ENCODE data around the gene PTBP3.
A peak's percentile ranks its signal among the peaks of the same experiment; 100 is the strongest.

Gene PTBP3

DNA sequence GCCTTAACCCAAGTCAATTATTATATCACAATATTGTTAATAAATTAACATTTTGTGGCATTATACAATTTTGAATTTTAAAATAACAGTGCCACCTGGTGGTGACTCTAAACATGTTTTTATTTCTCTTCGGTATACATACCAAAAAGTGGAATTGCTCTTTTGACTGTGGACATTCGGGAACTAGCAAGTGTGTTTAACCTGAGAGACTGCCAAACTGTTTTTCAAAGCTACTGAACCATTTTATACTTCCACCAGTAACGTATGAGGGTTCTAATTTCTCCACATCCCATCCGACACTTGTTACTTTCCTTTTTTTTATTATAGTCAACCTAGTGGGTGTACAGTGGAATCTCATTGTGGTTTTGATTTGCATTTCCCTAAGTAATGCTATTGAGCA lies 28.2 kb upstream of the PTBP3 start:
- no peak for DNase-seq

DNA sequence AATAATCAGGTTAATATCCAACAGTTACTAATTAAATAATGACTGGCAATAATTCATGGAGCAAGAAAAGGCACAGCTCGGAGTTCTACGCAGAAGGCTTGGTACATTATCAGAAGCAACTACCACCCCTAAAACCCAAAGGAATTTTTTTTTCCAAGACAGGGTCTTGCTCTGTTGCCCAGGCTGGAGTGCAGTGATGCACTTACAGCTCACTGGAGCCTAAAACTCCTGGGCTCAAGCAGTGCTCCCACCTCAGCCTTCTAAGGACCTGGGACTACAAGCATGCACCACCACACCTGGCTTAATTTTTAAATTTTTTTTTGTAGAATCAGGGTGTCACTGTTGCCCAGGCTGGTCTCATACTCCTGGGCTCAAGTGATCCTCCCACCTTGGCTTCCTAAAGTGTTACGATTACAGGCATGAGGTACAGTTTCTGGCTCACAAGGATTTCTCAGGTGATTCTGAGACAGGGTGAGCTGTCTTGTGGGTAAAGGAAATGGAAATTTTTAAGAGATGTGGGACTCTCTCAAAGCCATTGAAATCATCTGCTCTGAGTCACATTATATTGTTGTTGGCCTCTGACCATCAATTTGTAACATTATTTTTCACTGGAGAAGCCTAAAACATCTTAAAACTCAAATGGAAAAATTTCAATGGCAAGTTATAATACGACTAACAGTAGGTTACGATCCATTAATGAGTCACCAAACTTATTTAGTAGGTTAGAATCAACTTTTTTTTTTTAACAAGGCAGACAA lies 26.8 kb upstream of the PTBP3 start:
- no peak for DNase-seq

DNA sequence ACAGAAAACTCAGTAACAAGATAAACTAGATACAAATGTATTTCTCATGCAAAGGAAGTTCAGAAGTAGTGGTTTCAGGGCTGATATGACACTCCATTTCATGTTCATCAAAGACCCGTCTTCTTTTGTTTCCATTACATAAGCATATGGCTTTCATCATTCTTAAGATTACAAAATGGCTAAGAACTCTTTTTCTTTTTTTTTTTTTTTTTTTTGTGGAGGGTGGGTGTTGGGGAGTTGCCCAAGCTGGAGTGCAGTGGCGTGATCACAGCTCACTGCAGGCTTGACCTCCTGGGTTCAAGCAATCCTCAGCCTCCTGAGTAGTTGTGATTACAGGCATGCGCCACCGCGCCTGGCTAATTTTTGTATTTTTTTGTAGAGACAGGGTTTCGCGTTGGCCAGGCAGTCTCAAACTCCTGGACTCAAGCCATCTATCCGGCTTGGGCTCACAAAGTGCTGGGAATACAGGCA lies 22.0 kb upstream of the PTBP3 start:
- DNase-seq: no peak

DNA sequence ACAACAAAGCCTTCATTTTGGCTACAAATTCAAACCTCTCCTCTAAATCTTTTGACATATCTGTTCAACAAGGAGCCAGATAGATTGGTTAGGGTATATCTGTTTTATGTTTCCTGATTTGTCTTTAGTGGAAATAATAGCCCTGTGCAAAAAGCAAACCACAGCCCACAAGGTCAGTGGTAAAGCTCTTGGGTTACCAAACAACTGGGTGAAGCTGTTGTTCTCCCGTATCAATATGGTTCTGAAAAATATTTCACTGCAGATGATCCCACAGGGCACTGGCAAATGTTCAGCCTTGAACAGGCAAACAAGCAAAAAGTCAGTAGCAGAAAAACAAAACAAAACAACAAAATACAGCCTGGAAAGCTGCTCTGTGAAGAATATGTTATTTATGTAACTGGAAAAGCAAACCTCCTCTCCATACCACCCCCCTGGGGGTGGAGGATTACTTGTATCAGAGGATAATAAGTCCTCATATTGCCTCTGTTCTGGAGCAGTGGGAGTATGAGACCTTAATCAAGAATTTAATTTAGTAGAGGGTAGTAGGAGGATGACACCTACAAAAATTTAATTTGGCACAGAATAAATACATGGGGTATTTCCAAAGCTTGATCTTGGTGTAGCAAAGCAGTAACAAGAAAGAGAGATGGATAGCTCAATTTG lies 20.8 kb upstream of the PTBP3 start:
- no peak for DNase-seq

DNA sequence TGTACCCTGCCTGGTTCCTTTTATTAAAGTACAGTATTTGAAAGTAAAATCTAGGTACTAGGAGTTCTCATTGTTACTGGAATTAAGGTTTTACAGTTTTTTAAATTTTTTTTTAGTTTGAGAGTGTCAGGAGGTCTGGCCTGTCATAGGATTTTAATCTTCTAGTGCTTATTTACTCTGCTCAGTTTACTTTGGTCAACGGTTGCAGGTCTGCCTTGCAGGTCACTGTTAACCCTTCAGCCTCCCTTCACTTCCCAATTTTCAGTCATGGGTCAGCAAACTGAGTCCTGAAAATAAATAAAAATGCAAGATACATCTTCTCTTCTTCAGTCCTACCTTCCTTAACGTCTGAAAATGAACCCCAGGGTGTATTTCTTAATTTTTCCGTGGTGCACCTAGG lies 18.8 kb upstream of the PTBP3 start:
- DNase-seq: no peak

DNA sequence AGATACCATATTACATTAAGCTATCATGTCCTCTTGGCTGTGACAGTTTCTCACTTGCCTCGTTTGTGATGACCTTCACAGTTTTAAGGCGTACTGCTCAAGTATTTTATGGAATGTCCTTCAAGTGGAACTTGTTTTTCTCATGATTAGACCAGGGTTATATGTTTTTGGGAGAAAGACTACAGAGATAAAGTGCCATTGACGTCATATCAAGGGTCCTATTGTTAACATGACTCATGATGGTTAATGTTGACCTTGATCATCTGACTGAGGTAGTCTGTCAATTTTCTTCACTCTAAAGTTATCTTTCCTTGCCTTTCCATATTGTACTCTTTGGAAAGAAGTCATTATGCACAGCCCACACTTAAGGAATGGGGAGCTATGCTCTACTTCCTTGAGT lies 17.8 kb upstream of the PTBP3 start:
- DNase-seq: no peak

DNA sequence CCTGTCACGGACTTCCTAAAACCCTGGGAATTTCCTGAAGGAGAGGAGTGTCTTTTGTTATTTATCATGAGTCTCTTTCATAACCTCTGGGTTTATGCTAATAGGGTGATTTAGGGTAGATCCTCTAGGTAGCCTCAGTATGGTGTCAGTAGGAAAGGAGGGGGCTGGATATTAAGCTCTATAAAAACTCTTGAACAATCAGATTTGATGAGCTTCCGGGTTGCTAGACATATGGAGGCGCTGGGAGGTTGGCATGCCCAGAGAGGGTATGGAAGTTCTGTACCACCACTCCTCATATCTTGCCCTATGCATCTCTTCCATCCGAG lies 15.6 kb upstream of the PTBP3 start:
- no peak for DNase-seq

DNA sequence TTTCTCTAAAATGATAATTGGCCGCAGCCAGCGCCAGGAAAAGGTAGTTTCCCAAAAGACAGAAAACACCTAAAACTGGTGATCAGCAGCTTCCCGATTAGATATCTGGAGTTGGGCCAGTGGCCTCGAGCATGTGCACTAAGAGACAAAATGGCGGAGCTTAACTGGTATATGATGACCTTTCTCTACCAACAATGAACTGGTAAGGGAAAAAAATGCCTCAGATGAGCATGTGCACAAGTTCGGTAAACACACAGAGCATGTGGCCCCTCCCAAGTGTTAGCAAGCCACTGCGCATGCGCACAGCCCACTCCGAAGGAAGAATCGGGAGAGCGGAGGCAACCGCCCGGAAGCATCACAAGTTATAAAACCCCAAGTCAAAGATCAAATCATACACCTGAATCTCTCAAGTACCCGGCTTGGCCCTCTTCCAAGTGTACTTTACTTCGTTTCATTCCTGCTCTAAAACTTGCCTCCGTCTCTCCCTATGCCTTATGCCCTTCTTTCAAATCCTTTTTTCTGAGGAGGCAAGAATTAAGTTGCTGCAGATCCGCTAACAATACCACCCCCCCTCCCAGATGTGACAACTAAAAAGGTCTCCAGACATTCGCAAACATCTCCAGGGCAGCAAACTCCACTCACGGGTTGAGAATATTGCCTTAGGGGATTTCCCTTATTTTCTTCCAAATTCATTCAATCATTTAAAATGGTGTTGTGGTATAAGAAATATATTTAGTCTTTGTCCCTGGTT lies 15.0 kb upstream of the PTBP3 start:
- DNase-seq: peak in 55 of 56 donors; percentile 1 to 88 (median 63)

DNA sequence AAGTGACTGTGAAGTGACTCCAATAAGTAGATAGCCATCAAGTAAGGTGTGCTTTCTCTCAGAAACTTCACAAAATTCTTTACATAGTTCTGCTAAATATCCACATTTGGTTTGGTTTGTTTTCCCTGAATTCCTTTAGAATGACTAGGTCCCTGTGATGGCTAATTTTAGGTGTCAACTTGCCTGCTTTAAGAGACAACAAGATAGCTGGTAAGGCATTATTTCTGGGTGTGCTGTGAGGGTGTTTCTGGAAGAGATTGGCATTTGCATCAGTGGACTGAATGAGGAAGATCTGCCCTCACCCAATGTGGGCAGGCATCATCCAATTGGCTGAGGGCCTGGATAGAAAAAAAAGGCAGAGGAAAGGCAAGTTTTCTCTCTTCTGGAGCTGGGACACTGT lies 8.3 kb upstream of the PTBP3 start:
- DNase-seq: no peak

DNA sequence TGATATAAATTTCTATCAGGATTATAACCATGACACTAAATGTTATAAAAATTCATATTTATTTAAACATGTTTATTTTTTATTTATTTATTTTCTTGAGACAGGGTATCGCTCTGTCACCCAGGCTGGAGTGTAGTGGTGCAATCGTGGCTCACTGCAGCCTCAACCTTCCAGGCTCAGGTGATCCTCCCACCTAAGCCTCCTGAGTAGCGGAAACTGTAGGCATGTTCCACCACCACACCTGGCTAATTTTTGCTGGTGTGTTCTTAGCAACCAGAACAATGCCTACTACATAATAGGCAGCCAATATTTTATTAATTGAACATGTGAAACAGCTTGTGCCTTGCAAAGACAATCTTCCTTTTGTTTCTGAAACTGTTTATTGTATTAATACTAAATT lies 6.5 kb upstream of the PTBP3 start:
- peak in 7 of 56 donors; percentile 2 to 14 (median 8) for DNase-seq

DNA sequence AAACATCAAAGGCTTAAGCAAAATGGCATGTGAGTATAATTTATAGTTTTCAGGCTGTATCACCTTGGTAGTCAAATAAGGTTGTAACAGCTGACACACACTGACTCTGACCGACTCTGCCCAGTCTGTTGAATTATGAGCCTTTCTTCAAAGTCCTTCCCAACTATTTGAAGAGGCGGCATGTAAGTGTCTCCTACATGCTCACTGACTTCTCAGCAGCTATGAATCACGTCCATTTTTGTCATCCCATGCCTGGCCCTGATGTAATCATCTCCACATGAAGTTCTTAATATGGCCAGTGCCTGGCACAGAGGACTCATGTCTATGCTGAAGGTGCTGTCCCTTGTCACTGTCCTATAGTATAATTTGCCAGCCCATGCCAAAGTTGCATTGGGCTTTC lies 5.1 kb upstream of the PTBP3 start:
- DNase-seq: no peak

DNA sequence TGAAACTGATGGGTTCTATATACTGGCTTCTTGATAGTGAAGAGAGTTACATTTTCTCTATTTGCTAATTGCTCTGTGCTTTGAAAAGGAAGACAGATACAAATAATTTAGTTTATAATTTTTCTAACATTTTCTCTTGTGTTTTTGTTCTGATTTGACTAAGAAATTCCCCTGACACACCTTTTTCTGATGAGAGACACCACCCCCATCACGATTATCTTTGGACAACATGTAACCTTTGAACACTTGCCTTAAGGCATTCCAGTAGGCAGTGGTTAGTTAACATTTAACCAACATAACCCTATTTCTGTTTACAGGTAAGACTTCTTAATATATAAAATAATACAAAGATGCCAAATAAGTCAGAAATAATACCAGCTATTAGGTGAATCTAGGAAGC lies 4.1 kb upstream of the PTBP3 start:
- DNase-seq: no peak

DNA sequence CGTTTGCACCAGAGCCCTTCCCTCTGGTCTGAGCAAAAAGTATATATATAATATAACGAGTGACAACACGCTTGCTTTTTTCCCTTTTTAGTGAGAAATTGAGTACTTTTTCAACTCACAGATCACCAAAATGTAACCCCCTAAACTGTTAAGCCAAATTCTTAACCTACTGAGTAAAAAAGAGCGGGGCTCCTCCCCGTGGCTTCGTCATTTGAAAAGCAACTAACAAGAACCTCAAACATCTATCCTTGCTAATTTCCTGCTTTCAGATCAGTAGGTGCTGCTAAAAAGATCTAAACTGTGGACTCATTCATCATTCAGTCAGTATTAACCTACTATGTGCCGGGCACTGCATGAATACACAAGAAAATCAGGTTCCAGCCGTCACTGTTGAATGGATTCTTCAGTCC lies 1.0 kb upstream of the PTBP3 start:
- peak in 4 of 56 donors; percentile 2 to 19 (median 7) for DNase-seq

DNA sequence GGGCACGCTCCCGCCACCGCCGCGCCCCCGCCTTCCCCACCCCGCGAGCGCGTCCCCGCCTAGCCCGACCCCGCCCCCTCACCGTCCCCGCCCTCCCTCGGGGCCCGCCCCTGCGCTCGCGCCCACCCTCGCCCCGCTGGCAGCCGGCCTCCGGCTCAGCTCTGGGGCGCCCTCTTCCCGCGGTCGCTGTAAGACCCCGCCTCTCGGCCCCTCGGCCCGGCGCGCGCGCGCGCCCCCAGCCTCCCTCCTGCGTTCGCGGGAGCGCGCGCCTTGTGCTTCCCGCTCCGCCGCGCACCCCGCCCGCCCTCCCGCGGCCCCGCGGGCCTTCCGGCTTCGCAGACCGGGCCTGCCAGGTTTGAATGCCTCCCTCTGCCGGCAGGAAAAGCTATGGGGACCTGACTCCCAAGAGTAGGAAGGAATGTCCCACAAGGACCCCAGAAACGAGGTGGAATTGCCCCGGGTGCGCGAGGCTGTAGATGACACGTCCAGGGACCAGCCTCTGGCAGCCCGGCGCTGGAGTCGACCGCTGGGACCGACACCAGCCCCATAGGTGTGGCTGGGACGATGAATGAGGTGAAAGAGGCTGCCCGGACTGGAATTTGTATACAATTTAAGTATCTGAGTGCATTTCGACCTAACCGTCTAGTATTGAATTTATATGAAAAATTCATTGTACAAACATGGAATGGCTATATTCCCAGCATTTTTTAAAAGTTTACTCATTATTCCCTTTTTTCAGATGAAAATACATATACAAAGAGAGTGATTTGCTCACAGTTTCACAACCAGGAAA lies 416 bp upstream of the PTBP3 start:
- DNase-seq: peak; percentile 64 to 96 (median 89)

DNA sequence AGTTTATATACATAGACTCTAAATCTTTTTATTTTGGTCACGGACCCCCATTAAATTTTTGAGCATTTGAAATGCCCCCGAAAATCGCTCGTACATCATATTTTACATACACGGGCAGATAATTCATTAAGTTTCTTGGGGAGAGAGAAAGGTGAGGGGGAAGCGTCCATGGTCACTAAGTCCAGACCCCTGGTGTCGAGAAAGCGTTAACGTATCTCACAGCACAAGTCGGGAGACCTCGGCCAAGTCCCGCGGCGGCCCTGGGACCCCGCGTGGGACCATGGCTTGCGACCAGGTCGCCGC lies 794 bp downstream of the PTBP3 start:
- DNase-seq: peak in 1 of 56 donors; percentile 26

DNA sequence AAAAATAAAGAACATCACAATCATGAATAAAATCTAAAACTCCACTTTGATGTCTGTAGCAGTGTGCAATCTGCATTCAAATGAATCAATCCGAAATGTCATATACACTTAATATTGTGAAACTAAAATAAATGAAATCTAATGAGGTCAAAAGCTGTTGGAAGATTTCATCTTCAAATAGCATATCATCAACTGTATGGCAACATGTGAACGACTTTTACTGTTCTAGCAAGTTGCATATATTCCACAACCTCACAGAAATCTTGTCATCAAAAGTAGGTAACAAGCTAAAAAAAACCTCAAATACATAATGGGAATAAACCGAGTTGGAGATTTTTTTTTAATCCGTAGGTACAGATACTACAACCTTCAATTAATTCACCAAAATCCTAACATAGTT lies 1.2 kb downstream of the PTBP3 start:
- DNase-seq: no peak

DNA sequence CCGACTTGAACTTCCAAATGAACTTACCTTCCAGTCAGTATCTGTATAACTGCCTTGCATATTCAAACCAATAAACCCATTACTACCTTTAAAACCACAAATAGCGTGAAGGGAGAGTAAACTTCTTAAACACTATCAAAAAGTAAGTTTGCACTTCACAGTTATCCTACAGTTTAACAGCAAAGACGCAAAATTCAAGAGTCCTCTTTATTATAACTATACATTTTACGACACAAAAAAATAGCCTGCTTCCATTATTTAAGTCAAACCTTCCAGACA lies 1.8 kb downstream of the PTBP3 start:
- DNase-seq: no peak

DNA sequence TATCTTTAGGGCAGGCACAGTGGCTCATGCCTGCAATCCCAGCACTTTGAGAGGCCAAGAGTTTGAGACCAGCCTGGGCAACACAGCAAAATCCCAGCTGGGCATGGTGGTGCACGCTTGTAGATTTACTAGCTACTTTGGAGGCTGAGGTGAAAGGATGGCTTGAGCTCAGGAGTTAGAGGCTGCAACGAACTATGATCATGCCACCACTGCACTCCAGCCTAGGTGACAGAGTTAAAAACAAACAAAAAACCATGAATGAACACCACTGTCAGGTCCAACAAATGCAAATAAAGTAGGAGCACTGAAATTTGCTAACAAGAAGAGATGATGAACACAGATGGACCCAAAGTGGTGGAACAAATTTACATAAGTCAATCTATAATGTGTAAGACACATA lies 4.9 kb downstream of the PTBP3 start:
- DNase-seq: no peak

DNA sequence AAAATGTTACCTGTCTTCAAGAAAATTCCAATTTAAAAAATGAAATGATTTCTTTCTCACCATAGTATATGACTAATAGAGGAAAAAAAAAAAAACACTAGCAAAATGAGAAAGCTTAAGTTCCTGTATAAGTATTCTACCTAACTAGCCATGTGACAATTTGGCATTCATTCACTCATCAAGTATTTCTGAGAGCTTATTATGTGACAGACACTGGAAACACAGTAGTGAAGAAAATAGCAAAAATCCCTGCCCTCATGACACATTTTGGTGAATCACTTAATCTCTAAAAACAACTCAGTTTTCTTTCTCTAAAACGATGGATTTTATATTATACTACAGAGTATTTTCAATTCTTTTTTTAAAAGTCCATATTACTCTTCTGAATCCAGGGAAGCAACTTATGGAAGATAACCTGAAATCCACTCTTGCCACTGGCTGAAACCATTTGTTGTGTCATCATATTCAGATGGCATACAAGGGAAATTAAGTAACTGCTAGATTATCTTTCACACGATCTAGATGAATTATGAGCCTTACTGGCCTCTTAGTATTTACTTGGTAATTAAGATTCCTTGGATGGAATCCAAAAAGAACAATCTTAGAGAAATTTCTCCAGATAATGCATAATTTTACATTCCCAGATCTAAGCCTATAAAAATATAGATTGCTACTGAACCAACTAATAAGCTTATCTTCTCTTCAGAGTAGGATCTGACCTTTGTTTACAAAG lies 5.5 kb downstream of the PTBP3 start:
- no peak for DNase-seq

DNA sequence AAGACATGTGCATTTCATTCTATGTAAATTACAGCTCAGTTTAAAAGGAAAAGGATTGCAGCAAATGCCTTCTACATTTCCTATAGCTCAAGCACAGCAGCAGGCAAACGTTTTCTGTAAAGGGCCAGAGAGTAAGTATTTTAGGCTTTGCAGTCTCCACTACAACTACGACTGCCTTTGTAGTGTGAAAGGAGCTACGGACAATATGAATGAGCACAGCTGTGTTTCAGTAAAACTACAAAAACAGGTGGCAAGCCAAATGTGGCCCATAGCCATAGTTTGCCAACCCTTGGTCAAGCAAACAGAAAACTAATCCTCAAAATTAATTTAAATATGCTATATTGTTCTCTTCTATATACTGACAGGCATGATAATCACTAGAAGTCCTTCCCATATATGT lies 7.2 kb downstream of the PTBP3 start:
- no peak for DNase-seq

DNA sequence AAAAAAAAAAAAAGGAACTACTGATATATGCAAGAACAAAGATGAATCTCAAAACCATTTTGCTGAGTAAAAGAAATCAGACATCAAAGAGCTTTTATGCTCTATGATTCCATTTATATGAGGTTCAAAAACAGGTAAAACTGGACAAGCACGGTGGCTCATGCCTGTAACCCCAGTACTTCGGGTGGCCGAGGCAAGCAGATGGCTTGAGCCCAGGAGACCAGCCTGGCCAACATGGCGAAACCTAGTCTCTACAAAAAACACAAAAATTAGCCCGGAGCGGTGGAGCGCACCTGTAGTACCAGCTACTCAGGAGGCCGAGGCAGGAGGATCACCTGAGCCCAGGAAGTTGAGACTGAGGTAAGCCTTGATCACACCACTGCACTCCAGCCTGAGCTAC lies 7.8 kb downstream of the PTBP3 start:
- DNase-seq: no peak

DNA sequence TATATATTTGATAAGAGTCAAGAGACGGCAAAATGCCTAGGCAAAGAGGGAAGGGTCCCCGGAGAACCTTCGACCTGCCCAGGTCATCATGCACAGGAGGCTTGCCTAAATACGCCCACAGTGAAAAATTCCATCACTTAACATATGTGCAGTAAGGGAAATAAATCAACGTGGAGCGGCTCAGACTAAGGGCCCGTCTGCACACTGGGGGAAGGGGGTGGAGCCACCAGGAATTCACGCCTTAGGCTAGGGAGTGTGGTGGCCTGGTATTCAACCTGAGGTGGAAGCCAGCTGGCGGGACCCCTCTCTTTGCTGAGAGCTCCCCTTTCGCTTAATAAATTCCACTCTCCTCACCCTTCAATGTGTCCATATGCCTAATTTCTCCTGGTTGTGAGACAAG lies 8.3 kb downstream of the PTBP3 start:
- no peak for DNase-seq

Measured in nucleus accumbens (tissue), 56 donors.